Stomach (tissue), 9 donors: Measurements from ENCODE around the gene TGM1. TPM values are rescaled to one million over a fixed set of nuclear protein-coding genes. Genes with fewer than 3 reads are reported as not detected.

Experiments used
- DNase-seq, 2 donors: peaks; one replicate each; pipeline versions ENCODE4 v3.0.0 to v3.0.0-alpha.2; 2013 to 2019
- H3K27ac ChIP-seq, 5 donors: fragments of 200-600 bp in 4 of 5; sonication (generic) in 4 of 5; one replicate each; pipeline ENCODE4 v1.5.1; 2013 to 2019; ENCODE audit warnings: mild to moderate bottlenecking in 1 of 5, moderate library complexity in 1 of 5
- H3K27me3 ChIP-seq, 3 donors: fragments of 200-600 bp; sonication (generic); one replicate each; pipeline ENCODE4 v1.5.1; 2017 to 2019; ENCODE audit warnings: mixed run types in 1 of 3
- H3K36me3 ChIP-seq, 4 donors: fragments of 200-600 bp; sonication (generic); 1 replicate in 3 of 4; 2 replicates in 1 of 4; pipeline ENCODE4 v1.5.1; 2016 to 2019
- H3K4me1 ChIP-seq, 4 donors: fragments of 200-600 bp; sonication (generic); one replicate each; pipeline ENCODE4 v1.5.1; 2016 to 2019
- H3K4me3 ChIP-seq, 4 donors: fragments of 200-600 bp; sonication (generic) in 3 of 4; one replicate each; pipeline ENCODE4 v1.5.1; 2016 to 2019; ENCODE audit warnings: mild to moderate bottlenecking in 1 of 4
- H3K9me3 ChIP-seq, 4 donors: fragments of 200-600 bp; sonication (generic); one replicate each; pipeline ENCODE4 v1.5.1; 2016 to 2019
- CTCF ChIP-seq, 7 experiments: fragments of 450-650 bp in 4 of 7; fragments of 200-600 bp in 3 of 7; sonication (generic) in 3 of 7; IDR thresholded peaks; one replicate each; pipeline ENCODE4 v1.5.1; 2016 to 2019; ENCODE audit warnings: antibody characterized with exemption in 7 of 7, control low read depth in 2 of 7, mild to moderate bottlenecking in 1 of 7
- EP300 ChIP-seq: sonication (generic); formaldehyde crosslinking; IDR thresholded peaks from one replicate; pipeline ENCODE4 v1.6.1; 2017; ENCODE audit warnings: antibody characterized with exemption
- POLR2A ChIP-seq, 4 donors: fragments of 450-650 bp; IDR thresholded peaks; one replicate each; pipeline ENCODE4 v1.6.1; 2016; ENCODE audit warnings: antibody characterized with exemption in 4 of 4, control low read depth in 2 of 4, mild to moderate bottlenecking in 1 of 4, moderate library complexity in 1 of 4
- POLR2AphosphoS5 ChIP-seq, 3 donors: sonication (generic); formaldehyde crosslinking; IDR thresholded peaks; one replicate each; pipeline ENCODE4 v1.6.1; 2016; ENCODE audit warnings: antibody characterized with exemption in 3 of 3
- whole genome bisulfite sequencing, 5 donors: extraction: QIAGEN DNeasy Blood & Tissue Kit in 3 of 5; methylation state at CpG; one replicate each; pipeline versions ENCODE4 v1.1.5 to v1.1.7; 2013 to 2018; 5-methylcytosine and 5-hydroxymethylcytosine counted together
- intact Hi-C: fragments of 100-400 bp; cut with DNase I; formaldehyde crosslinking; loops from one replicate; pipeline ENCODE4 v1.15.1; 2023; ENCODE audit warnings: low total_unique reads
- polyA plus RNA-seq, 3 donors: library from polyadenylated mRNA; stranded (reverse); fragments of 200-250 nt; gene quantifications; one replicate each; pipeline ENCODE4 v1.2.3, GENCODE V29; 2013
- total RNA-seq, 5 donors: library from RNA; depleted of rRNA; stranded (reverse); fragments of >200 nt; gene quantifications; one replicate each; pipeline versions ENCODE4 v1.1.0 to v1.2.3, GENCODE V29; 2014 to 2016
- donor health status: healthy with polysubstance abuse.
- donor health status: Bipolar disorder and iron deficiency.
- donor health status: healthy.

Gene TGM1
- total and polyA plus RNA-seq, 8 donors: 1.7 to 131 (median 5.1) TPM

- TF ChIP-seq POLR2AphosphoS5 (IDR thresholded peaks at IDR 0.05) (no peak), POLR2A (IDR thresholded peaks at IDR 0.05) (no peak), CTCF (IDR thresholded peaks at IDR 0.05) (no peak), EP300 (no peak)
- H3K4me1 ChIP-seq: peaks cover 20 to 63% (median 46%) of the 10 kb centered on the region in 4 donors
- DNase-seq: peak in 1 of 2 donors; percentile 56
- H3K9me3 ChIP-seq: no peaks in the 10 kb centered on the region
- WGBS, 5 donors: 36 to 46% (median 42%) methylated on average over 7 of the region's 7 CpGs
- intact Hi-C loops: loop anchor here (10.0 kb wide), 1 partner anchor 54 kb away; the partner anchor contains the start of gene TINF2
- H3K36me3 ChIP-seq: peaks cover 33 to 54% (median 51%) of the 10 kb centered on the region in 4 donors
- H3K27me3 ChIP-seq: no peaks in the 10 kb centered on the region
- peak overlapping the region; percentile 88 to 94 (median 91) for H3K27ac ChIP-seq
- H3K4me3 ChIP-seq: peak overlapping the region; percentile 78 to 96 (median 89)
Measured at GRCh38 chr14:24298892-24299254, 35.9 kb upstream of the TGM1 start.

GRCh38 chr14:24297190-24297964 is 34.4 kb upstream of the TGM1 start:
- Histone ChIP-seq H3K4me1 (peaks cover 20 to 56% (median 46%) of the 10 kb centered on the region in 4 donors), H3K36me3 (peaks cover 19 to 53% (median 46%) of the 10 kb centered on the region in 4 donors), H3K27ac (peak overlapping the region in 3 of 5 donors; percentile 12 to 42 (median 34)), H3K4me3 (no peak overlapping the region), H3K27me3 (no peaks in the 10 kb centered on the region), H3K9me3 (no peaks in the 10 kb centered on the region)
- peak in 1 of 2 donors; percentile 58 for DNase-seq
- 36 to 46% (median 43%) methylated on average over 5 of the region's 5 CpGs for WGBS, 5 donors
- intact Hi-C loops: loop anchor here (10.0 kb wide), 1 partner anchor 53 kb away; the partner anchor contains the start of gene TINF2
- TF ChIP-seq EP300 (no peak), CTCF (IDR thresholded peaks at IDR 0.05) (peak in 3 of 7 experiments; percentile 0 to 57 (median 40))

- intact Hi-C loops: loop anchor here (10.0 kb wide), 1 partner anchor 52 kb away; the partner anchor contains the start of gene TINF2
- peak; percentile 63 to 90 for DNase-seq
- Histone ChIP-seq H3K27ac (peak overlapping the region in 2 of 5 donors; percentile 34 to 52), H3K4me3 (no peak overlapping the region), H3K27me3 (no peaks in the 10 kb centered on the region), H3K36me3 (peaks cover 15 to 53% (median 46%) of the 10 kb centered on the region in 4 donors), H3K4me1 (peaks cover 20 to 48% (median 43%) of the 10 kb centered on the region in 4 donors), H3K9me3 (no peaks in the 10 kb centered on the region)
- WGBS, 5 donors: 60 to 69% (median 63%) methylated on average over 12 of the region's 12 CpGs
- TF ChIP-seq EP300 (no peak), CTCF (IDR thresholded peaks at IDR 0.05) (peak in 5 of 7 experiments; percentile 40 to 72 (median 55)), POLR2AphosphoS5 (IDR thresholded peaks at IDR 0.05) (peak in 1 of 3 donors; percentile 63)
Measured at GRCh38 chr14:24296341-24297157, 33.6 kb upstream of the TGM1 start.

GRCh38 chr14:24293525-24293924 is 30.5 kb upstream of the TGM1 start:
- no peaks in the 10 kb centered on the region for H3K9me3 ChIP-seq
- H3K27ac ChIP-seq: no peak overlapping the region
- WGBS, 5 donors: 92 to 100% (median 97%) methylated on average over 2 of the region's 2 CpGs
- TF ChIP-seq CTCF (IDR thresholded peaks at IDR 0.05): no peak
- no peak for TF ChIP-seq EP300
- TF ChIP-seq POLR2A (IDR thresholded peaks at IDR 0.05): no peak
- TF ChIP-seq POLR2AphosphoS5 (IDR thresholded peaks at IDR 0.05): no peak
- no peak overlapping the region for H3K4me3 ChIP-seq
- no peaks in the 10 kb centered on the region for H3K27me3 ChIP-seq
- H3K36me3 ChIP-seq: peaks cover 26 to 78% (median 65%) of the 10 kb centered on the region in 4 donors
- no peak for DNase-seq
- peaks cover 4 to 24% (median 19%) of the 10 kb centered on the region in 4 donors for H3K4me1 ChIP-seq
- intact Hi-C loops: loop anchor here (10.0 kb wide), 1 partner anchor 49 kb away; the partner anchor contains the start of gene TINF2
